GM12801 (cell line): ENCODE measurements around the gene ACACA.

Experiments
- TF ChIP-seq, protein P1 (sequence below): IDR thresholded peaks from one replicate; pipeline ENCODE4 v1.5.1; 2011; ENCODE audit warnings: control low read depth; ENCODE audit not compliant: insufficient read length; ENCODE audit errors: extremely low read depth

The ACACA gene

GRCh38 chr17:37098152-37098551 lies 308.5 kb downstream of the ACACA start:
- TF ChIP-seq, protein P1, sequence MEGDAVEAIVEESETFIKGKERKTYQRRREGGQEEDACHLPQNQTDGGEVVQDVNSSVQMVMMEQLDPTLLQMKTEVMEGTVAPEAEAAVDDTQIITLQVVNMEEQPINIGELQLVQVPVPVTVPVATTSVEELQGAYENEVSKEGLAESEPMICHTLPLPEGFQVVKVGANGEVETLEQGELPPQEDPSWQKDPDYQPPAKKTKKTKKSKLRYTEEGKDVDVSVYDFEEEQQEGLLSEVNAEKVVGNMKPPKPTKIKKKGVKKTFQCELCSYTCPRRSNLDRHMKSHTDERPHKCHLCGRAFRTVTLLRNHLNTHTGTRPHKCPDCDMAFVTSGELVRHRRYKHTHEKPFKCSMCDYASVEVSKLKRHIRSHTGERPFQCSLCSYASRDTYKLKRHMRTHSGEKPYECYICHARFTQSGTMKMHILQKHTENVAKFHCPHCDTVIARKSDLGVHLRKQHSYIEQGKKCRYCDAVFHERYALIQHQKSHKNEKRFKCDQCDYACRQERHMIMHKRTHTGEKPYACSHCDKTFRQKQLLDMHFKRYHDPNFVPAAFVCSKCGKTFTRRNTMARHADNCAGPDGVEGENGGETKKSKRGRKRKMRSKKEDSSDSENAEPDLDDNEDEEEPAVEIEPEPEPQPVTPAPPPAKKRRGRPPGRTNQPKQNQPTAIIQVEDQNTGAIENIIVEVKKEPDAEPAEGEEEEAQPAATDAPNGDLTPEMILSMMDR = no peak

DNA sequence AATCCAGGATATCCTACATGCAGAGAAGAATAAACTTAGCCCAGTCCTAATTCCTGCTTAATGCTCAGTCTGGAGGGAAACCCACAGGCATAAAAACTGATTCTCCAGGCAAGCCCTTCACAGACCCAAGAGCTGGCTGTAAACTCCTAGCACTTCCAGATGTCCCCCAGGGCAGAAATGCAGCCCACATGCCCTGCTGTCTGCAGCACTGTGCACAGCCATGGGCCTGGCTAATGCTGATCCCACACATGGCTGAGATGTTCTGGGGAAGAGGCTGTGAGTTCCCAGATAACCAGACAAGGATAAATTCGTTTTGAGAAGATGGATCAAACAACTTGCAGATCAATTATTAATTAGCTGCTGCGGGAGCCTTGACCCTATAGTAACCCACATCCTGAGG lies 309.5 kb downstream of the ACACA start:
- TF ChIP-seq, protein P1 = no peak

GRCh38 chr17:37096071-37096470 lies 310.6 kb downstream of the ACACA start:
- TF ChIP-seq, protein P1 = no peak

GRCh38 chr17:37094391-37094790 lies 312.2 kb downstream of the ACACA start:
- TF ChIP-seq, protein P1 = no peak

- TF ChIP-seq, protein P1 = no peak
Measured at GRCh38 chr17:37092701-37093100, 313.9 kb downstream of the ACACA start.

GRCh38 chr17:37092071-37092470 lies 314.6 kb downstream of the ACACA start:
- TF ChIP-seq, protein P1 = no peak

DNA sequence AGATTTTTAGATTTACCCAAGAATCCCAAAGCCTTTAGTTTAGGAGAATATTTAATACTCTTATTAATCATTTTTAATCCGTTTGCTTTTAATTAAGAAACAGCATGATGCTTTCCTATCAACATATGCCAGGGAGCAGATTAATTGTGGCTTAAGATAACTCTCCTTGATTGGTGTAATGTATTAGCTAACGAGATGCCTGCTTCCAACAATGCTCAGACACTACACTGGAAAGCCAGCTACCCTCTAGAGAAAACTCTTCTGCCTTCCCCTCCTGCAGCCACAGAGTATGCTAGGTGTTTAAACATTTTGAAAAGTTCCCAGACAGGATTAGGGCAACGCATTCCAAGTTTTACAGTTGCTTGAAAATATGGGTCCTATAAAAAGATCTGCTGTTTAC lies 315.7 kb downstream of the ACACA start:
- TF ChIP-seq, protein P1 = no peak

DNA sequence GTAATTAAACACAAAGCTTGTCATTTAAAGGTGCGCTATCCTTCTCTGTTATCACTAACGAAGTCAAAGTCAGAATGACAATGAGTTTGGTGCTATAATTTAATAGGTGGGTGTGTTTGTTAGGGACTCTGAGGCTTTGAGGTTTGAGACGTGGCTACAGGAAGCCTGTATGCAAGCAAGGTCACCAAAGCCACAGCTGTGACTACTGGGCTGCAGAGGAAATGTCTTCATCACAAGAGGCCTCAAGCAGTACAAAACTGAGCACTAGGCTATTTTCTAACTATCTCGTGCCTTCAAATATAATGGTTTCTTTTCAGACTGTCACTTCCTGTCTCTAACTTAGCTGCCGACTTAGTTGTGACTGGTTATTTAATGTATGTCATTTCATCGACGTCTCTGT lies 316.7 kb downstream of the ACACA start:
- TF ChIP-seq, protein P1 = no peak
